ENCODE measurements around the gene OR4C13.

- no peak for TF ChIP-seq CTCF (IDR thresholded peaks at IDR 0.05)
- no peak for TF ChIP-seq POLR2A (IDR thresholded peaks at IDR 0.05)
Observed at GRCh38 chr11:49952091-49952490, at the start of gene OR4C13.
